Stimulated activated CD4-positive, alpha-beta T cell treated with anti-CD3 and anti-CD28 coated beads, Interleukin-4, amount 100 ng/mL, for 24 hours (primary cell): Measurements from ENCODE around the gene ADSS2.

ENCODE experiments used
- DNase-seq: peaks from one replicate; pipeline ENCODE4 v3.0.0-alpha.2; 2020

Gene ADSS2

DNA sequence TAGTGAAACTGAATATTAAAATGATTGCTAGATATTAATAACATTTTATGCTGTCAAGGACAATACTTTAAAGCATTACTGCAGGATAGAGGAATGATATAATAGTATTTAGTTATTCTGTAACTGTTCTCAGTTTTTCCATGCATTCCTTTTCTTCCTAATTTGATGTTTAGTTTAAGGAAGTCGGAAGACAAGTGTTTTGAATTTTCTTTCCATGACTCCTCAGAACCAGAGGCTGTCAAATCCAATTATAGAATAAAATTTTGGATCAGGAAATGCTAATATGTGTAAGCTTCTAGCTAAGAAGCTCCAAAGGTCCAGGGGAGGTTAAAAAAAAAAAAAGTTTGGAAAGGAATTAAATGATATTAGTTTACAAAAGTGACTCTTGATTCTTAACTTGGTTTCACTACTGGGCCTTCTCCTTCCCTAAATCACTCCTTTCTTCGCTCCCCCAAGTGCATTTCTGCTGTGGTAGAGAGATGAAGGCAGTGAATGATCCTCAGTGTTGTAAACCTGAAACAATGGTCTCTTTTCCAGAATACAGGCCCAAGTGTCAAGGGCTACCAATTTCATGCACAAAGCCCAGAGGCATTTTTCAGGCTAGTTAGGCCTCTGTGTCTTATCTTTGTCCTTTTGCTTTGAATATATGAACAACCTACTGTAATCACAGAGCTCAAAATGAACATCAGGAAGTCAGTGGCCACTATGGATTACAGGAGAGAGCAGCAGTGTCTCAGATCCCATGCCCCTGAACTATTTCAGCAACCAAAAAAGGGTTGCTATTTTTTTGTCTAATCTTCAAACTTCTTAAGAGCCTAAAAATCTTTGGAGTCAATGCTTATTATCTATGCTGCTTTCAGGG is 6.2 kb downstream of the ADSS2 start:
- no peak for DNase-seq

DNA sequence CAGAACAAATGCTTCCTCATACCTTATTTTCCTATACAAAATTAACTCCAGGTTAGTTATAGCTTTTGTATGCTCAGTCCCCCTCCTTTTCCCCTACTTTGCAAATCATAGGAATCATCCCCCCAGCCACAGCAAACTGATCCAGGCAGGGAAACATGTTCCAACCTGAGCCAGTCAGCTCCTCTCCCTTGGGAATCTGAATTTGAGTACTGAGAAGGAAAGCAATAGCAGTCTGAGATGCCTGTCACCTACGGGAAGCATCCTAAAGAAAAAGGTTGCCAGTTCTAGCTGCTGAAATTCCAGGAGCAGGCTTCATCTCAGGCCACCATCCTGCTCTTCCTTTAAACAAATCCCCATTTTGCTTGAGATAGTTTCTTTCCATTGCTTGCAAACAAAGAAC is 6.9 kb downstream of the ADSS2 start:
- DNase-seq = no peak

DNA sequence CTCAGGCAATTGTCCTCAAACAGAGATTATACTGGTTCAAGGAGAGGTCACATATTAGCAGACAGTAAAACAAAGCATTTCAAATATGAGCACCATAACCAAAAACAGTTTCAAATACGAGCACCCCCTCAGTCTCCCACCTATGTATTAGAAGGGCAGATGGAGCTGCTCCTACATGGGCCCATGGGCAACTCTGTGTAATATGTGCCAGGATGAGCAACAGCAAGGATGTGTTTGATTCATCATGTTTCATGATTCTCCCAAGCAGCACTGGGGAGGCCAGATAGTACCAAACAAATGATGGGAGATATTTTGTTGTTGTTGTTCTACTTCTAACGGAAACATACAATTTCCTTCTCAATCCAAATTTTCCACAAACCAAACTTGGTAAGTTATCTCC is 8.9 kb downstream of the ADSS2 start:
- DNase-seq = no peak

DNA sequence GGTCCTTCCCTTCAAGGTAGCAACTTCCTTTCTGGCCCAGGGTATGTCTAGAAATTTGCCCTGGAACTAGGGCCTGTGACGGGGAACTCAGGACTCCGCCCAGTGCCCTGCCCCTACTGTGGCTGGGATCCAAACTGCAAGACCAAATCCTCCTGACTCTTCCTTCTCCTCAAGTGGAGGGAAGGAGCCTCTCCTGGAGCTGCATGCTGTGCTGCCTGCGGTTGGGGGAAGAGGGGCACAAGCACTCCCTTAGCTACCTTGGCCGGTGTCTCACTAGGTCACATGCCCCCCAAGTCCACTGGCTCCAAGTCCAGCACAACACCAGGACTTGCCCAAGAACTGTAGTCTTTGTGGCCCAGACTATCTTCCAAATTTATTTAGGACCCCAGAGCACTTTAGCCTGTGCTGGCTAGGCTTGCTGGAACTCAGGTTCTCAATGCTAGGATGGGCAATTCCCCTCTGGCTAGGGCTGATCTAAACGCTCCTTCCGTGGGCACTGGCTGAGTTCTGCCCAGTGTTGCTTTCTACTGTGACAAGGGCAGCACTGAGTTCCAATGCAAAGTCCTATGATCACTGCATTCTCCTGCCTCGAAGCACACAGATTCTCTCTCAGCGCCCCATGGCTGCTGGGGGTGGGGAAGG is 12.2 kb downstream of the ADSS2 start:
- DNase-seq = no peak

DNA sequence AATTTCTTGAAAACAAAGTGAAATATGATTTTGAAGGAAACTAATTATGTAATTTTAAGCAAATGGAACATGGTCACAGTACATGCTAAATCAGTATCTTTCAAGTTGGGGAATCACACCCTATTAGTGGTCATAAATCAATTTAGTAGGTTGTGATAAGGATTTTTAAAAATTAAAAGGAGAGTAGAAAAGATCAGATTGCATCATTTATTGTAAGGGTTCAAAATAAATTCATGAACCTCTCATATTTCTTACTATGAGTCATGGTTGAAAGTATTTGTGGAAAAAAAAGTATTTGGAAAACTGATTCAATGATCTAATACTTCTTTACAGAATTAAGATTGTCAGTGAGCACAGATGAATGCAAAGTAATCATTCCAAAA is 14.6 kb downstream of the ADSS2 start:
- no peak for DNase-seq

DNA sequence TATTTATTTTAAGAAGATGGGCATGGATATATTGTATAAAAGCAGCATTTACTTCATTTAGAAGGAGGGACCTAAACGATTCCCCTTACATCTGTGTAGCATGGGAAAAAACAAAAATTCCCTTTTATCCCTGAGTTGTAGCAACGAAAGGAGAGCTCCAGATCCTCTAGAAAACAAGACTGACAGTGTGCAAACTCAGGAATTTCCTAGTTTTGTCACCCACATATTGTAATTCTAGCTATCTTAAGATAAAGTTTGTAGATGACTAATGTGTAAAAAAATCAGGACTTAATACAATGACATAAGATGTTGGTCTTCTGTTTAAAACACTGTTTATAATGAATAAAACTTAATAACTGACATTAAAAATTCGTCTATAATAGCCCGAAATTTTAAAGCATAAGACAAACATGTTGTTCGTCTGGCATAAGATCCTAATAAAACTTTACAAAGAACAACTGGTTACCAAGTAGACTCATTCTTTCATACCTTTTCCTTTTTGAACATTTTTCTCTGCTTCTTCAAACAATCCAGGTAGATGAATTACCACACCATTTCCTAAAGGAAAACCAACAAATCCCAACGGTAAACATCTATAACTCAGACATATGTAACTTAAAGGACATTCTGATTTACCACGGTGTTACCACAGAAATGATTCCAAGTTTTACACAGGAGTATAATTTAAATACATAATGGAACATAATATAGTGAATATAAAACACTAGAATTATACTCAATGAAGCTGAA is 15.2 kb downstream of the ADSS2 start:
- no peak for DNase-seq

DNA sequence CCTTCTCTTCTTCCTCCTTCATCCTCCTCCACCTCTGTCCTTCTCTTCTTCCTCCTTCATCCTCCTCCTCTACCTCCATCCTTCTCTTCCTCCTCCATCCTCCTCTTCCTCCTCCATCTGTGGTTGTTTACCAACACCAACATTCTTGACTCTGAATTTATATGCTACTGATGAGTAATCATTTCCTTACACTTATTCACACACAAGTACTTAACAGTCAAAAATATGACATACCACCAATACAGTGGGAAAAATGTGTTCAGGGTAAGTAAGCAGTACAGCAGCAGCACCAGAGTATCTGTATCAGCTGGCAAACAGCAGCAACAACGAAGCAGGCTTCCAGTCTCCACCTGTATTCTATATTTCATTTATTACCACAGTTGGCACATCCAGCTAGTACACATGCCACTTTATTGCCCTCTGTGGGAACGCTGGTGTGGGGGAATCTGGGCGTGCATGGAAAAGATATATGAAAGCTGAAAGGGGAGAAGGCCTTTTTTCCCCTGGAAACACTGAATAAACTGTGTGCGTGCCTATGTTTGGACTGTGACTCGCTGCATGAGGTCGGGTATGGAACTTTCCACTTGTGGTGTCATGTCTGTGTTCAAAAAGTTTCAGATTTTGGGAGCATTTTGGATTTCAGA is 16.0 kb downstream of the ADSS2 start:
- peak; percentile 42 for DNase-seq

DNA sequence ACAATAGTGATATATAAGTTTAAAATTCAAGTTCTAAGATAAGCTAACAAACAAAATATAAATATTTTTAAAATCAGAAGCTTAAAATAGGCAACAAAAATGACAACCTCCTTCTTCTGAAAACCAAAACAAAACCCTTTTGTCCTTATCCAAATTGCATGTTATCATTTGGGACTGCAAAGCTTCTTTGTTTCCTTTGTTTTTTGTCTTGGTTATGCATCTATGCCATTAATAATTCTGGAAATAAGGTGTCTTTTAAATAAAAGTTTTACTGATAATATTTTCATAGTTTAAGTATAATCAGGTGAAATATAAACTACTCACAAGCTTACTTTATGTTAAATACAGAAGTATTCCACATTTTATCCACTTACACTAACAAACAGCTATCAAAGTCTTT is 20.5 kb downstream of the ADSS2 start:
- DNase-seq = no peak

DNA sequence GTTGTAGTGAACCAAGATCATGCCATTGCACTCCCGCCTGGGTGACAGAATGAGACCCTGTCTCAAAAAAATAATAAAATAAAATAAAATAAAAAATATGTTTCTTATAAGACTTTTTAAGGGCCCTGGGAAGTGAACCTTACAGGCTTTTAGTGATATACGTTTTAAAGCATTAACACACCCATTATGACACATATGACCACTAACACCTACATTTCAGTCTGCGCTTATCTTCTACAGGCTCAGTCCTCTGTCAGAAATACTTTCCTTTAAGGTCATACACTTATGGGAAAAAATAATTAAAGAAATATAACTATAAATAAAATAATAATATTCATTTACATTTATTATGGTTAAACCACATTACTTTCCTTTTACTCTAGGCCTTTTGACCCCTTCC is 21.9 kb downstream of the ADSS2 start:
- no peak for DNase-seq

DNA sequence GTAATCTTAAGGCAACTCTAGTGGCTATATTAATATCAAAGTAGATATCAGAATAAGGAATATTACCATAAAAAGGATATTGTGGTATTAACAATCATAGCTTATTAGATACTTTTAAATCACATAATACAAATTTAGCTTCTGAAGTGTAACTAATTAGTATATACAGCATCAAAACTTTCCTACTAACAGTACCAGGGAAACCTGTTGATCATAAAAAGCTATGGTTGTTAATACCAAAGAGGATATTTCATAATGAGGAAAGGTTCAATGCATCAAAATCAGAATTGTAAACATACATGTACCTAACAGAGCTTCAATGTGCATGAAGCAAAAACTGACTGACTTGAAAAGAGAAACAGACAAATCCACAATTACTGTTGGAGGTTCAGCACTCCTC is 24.1 kb downstream of the ADSS2 start:
- DNase-seq = no peak

DNA sequence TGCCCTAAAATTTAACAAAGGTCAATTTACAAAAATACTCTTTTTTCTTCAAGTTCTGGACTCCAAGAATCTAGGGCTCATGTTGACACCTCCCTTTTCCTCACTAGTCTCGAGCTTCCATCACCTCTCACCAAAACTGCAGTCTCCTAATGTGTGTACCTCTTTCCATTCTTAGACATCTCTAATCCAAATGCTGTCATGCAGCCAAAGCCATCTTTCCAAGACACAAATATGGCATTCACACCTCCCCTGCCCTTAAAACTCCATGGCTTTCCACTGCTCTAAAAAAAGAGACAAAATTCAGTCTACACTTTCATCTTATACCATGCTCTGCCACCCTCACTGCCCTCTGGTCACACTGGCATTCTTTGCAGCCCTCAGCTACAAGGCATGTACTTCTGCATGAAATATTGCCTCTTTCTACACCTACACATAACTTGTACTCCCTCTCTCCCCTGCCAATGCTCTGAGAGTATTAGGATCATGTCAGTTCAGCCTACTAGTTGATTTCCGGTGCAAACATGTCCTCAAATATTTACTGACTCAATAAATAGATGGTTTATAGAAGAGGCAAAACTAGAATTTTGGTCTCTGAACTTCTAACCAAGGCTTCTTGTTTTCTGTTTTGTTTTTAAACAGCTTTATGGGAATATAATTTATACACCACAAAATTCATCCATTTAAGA is 26.9 kb downstream of the ADSS2 start:
- DNase-seq = no peak

DNA sequence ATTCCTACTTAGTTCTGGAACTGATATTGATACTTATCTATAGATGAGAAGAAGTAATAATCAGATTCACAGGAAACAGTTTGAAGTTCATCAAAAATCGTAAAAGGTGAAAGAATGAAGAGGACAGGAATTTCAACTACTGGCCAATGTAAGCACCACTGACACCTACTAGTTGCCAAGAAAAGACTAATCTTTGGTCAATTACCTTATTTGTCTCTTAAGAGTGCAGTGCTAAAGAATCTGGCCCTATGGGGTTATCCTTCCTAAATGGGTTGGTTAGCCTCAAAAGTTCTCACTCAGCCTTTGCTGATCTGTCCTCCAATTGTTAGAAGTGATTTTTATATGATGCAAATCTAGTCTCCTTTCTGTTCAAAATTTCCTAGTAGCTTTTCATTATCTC is 29.5 kb downstream of the ADSS2 start:
- DNase-seq = no peak

DNA sequence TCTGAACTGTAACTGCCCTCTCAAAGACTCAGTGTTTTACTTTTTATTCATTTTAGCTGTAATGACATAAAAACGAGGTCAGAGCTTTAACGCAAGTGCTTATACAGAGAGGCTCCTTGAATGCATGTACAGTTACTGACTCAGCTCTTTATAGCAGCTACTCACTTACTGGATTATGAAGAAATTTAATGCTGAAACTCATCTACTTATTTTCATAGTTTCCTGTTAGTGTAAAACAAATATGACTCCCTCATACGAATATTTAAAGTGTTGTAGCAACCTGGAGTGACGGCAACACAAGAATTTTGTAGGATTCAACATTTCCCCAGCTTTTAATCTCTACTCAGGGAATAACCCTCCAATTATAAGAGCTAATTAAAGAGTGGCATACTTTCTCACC is 32.7 kb downstream of the ADSS2 start:
- DNase-seq = no peak

DNA sequence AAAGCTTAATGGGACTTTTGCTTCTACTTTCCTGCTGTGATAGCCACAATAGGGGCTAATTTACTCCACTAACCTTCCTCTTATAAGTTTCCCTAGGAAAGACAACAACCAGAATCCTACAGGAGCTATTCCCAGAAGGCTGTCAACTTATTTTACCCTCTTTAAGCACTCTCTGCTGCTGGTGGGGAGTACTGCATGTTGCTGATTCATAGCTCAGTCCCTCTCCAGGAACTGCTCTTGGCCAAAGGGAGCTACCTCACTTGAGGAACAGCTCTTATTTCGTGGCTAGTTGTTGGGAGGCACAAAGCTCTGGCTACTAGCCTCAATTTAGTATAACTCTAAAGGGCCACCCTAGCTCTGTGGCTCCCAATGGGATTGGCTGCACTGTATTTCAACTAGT is 37.2 kb downstream of the ADSS2 start:
- no peak for DNase-seq

DNA sequence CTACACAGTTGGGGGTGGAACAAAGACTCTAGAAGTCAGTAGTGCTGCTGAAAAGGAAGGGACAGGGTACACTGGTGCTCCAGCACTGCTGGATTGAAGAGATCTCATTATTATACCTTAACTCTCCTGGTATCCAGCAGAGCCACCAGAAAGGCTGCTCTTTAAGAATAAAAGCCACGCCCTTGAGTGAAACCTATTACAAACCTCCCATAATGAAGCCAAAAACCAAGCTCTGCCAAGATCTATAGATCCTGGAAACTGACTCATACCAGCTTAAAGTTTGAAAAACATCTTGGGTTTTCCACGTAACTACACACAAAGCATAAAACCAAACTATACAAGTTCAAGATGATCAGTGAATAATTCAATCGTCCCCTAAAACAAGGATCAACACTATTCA is 38.0 kb downstream of the ADSS2 start:
- DNase-seq = no peak

DNA sequence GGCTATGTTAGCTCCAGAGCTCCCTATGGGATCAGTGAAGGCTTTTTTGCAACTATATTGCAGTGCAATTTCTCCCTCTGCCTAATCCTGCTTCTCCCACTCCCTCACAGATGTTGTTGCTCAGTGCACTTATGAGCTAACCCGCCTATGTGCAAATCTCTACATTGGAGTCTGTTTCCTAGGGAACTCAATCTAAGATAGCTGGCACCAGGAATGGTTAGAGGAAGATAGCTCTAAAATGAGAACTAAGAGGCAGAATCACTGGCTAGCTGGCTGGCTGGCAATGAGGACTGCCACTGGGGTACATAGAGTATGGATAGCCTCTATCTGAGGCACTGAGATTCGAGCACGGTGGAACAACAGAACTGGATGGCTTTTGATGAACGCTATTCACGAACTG is 39.5 kb downstream of the ADSS2 start:
- DNase-seq = no peak

DNA sequence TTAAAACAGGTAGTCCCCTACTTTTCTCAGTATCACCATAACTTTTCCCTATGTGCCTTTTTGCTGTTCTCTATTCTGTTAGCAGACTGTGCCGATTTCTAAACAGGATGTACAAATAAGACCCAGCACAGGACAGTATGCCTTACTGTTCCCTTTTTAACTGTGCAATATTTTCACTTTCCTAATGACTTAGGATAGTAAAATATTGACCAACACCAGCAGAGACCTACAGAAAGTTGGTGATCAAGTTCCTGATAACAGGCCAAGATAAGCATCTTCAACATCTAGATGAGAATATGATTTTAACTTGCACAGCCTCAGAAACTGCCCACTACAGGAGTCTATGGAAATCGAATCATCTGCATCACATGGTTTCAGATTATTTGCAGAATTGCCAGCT is 42.0 kb downstream of the ADSS2 start:
- DNase-seq = no peak

DNA sequence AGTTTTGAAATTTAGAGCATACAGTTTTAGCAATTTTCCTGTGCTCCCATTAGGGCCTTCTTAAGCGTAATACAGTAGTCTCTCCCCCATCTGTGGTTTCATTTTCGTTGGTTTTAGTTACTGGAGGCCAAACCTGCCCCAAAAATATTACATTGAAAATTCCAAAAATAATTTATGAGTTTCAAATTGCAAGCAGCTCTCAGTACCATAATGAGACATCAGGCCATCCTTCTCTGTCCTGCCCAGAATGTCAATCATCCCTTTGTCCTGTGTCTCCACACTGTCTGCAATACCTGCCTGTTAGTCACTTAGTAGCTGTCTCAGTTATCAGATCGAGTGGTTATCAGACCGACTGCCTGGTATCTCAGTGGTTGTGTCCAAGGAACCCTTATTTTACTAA is 45.4 kb downstream of the ADSS2 start:
- DNase-seq = no peak

DNA sequence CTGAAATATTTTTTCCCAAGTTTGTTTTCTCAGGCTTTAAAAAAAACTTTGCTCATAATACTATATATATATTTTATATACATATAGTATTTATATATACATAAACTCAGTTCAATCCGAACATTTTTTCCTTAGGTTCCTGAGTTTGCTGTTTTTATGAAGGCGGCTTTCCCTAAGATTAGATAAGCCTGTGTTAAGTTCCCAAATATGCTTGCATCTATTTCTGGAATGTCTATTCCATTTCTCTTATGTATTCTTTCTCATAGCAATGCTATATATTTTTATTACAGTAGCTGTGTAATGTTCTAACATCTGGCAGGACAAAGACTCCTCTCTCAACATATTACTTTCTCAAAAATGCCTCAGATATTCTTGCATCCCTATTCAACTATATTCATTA is 45.9 kb downstream of the ADSS2 start:
- DNase-seq = no peak

DNA sequence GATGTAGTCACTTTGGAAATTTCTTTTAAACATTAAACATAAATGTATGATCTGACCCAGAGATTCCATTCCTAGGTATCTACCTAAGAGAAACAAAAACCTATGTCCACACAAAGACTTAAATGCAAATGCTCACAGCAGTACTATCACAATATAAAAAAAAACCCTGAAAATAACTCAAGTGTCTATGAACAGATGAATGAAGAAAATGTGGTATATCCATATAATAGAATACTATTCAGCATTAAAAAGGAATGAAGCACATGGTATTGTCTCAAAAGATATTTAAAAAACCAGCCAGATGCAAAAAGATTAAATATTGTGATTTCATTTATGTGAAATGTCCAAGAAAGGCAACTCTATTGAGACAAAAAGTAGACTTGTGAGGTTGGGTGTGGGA is 48.3 kb downstream of the ADSS2 start:
- DNase-seq = no peak

DNA sequence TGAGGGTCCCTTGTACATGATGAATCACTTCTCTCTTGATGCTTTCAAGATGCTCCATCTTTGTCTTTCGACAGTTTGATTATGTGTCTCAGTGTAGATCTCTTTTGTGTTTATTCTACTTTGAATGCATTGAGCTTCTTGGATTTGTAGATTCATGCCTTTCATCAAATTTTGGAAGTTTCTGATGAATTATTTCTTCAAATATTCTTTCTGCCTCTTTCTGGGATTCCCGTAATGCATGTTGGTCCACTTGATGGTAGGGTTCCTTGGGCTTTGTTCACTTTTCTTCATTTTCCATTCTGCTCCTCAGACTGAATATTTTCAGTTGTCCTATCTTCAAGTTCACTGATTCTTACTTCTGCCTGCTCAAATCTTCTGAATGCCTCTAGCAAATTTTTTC is 50.7 kb downstream of the ADSS2 start:
- DNase-seq = no peak

DNA sequence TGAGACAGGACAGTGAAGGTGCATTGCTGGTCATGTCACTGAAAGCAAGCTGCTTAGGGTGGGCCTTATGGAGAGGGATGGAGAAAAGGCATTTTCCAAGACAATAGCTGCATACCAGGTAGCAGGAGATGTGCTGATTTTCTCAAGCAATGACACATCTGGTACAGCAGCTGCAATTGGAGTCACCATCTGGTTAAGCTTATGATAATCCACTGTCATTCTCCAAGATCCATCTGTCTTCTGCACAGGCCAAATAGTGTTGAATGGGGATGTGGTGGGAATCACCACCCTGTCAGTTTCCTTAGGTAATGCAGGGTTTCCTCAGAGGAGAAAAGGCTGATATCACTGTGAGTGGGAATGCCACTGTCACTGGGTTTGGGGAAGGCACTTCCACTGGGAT is 54.6 kb downstream of the ADSS2 start:
- DNase-seq = no peak

DNA sequence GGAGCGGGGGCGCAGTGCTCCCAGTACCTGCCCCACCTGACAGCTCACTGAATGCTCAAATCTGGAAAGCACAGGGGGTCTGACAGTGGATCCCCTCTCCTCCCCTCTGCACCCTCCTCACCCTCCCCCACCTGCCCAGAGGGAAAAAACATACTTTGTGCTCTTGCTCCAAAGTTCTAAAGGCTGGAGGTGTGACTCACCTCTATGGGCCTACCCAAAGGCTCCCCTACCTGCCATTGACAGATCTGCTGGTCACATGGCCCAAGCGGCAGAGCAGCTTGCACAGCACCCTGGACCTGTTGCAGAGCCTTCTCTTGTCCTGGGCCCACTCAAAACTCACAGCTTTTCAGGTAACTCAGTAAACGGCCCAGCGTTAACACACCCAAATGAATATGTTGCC is 55.7 kb downstream of the ADSS2 start:
- DNase-seq = no peak
